Left forelimb (tissue), 1 donor: ENCODE data around the gene MPHOSPH8.
"Not testable (repeated sequence)": the region's sequence is repeated elsewhere in the genome, so short reads cannot be mapped to it uniquely, and the experiment has no call there.

Experiments used
- DNase-seq: peaks from one replicate; pipeline ENCODE4 v3.0.0-alpha.2; 2018; ENCODE audit warnings: low spot score

The MPHOSPH8 gene

GRCh38 chr13:19634256-19634740 lies 839 bp downstream of the MPHOSPH8 start:
- no peak for DNase-seq

DNA sequence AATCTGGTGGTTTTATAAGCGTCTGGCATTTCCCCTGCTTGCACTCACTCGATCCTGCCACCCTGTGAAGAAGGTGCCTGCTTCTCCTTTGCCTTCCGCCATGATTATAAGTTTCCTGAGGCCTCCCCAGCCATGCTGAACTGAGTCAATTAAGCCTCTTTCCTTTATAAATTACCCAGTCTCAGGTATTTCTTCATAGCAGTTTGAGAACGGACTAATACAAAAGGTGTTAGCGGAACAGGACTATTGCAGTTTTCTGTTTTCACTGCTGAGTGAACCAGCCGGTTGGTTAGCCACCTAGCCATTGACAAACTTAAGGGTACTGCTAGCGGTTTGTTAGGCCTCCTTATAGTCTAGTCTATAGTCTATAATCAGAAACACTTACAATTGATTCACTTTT lies 2.5 kb downstream of the MPHOSPH8 start:
- not testable (repeated sequence) for DNase-seq

DNA sequence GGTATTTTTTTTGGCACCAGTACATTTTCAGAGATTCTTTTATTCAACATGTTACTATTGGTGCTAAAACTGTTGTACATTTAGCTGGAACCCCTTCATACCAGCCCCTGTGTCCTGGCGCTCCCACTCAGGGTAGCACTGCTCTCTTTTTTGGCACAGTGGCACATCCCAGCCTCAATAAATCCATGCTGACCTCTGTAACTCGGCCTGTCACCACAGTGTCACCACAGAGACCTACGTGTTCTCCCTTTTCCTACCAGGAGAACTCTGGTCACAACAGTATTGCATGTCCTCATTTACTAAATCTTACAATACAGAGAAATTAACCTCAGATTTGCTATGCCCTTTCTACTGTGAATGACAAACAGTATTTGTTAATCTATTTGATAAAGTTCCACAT lies 10.2 kb downstream of the MPHOSPH8 start:
- no peak for DNase-seq

DNA sequence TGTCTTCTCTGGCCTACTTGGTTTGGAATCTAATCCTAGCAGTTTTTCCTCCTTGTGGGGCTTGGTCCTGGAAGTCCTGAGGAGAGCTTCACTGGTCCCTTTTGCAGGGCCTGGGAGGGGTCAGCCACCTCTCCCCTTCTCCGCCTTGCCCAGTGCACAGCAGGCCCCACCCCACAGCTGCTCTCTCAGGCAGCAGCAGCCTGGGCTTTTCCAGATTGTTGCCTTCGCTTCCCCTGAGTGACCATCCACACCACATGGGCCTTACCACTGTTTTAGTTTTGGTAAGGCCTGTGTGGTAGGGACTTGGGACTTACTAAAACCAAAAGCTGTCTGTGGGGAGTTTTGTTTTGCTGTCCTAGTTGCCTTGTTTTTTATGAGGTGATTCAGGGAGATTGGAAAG lies 11.5 kb downstream of the MPHOSPH8 start:
- no peak for DNase-seq

- no peak for DNase-seq
These were observed 12.6 kb downstream of the MPHOSPH8 start for GRCh38 chr13:19646063-19646462.

- DNase-seq = no peak
These were observed 17.3 kb downstream of the MPHOSPH8 start for GRCh38 chr13:19650742-19651141.

GRCh38 chr13:19657872-19658591 lies 24.6 kb downstream of the MPHOSPH8 start:
- DNase-seq = no peak

- DNase-seq = no peak
These were observed 25.4 kb downstream of the MPHOSPH8 start for GRCh38 chr13:19658831-19659230.

DNA sequence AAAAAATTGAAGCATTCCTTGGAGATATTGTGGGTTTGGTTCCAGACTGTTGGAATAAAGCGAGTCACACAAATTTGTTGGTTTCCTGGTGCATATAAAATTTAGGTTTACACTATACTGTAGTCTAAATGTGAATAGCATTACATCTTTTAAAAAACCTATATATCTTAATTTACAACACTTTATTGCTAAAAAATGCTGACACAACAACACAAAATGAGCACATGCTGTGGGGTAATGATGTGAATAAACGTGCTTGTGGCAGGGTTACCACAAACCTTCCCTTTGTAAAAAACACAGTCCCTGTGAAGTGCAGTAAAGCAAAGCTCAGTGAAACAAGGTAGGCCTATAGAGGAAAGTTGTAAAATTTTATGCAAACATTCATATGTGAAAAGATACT lies 27.7 kb downstream of the MPHOSPH8 start:
- DNase-seq = no peak

GRCh38 chr13:19661561-19661960 lies 28.1 kb downstream of the MPHOSPH8 start:
- no peak for DNase-seq

DNA sequence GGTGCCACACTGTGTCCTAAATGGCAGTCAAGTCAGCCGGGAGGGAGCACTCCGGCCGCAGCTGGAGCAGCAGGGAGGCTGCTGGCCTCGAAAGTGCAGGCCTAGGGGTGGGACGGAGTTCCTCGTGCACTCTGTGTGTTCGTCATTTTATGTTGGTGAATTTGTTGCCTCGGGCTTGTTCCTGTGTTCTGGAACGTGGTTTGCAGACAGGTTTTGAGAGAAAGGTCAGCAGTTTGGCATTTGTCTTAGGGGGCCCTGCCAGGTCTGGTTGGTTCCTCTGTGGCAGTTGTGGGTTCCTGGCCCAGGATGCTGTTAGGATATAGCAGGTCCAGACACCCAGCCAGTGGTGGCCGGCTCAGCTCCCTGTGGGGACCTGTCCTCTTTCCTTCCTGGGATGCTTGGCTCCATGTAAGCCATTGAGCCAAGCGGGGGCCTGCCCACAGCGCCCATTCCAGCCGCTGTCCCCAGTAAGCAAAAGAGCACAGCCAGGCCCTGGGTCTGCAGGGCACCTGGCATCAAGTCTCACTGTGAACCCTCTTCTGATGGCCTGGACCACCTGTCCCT lies 30.0 kb downstream of the MPHOSPH8 start:
- no peak for DNase-seq

GRCh38 chr13:19664481-19665230 lies 31.2 kb downstream of the MPHOSPH8 start:
- no peak for DNase-seq

DNA sequence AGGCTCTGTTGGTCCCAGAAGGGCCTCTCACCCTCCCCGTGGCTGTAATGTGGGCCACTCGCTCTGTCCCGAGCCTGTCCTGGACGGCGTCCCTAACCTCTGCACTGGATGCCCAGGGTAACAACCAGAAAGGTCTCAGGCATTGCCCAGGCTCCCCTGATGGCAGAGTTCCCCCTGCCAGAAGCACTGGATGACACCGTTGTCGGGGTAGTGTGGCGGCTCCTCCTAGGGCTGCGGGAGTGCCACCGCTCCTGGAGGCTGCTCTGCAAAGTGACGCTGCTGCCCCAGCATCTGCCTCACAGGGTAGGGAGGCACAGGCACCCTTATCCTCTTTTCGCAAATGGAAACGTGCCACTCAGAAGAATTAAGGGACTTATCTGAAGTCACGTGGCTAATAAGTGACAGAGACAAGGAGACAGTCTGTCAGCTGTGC lies 32.0 kb downstream of the MPHOSPH8 start:
- no peak for DNase-seq

DNA sequence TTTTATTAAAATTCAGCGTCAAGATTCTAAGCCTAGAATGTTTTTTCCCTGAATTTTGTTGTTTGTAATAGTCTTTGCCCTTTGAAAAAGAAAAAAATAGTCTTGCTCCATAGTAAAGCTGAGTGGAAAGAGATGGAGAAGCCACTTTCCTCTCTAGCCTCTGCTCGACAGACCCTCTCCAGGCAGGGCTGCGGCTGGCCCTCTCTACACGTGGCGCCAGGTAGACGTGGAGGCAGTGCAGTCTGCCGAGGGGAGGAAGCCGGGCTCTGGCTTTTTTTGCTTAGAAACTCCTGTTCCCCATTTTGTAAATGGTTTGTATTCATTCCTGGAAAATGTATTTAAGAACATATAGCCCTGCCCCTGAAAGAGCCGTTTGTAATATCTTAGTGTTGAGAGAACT lies 35.3 kb downstream of the MPHOSPH8 start:
- DNase-seq = no peak

- no peak for DNase-seq
These were observed 36.7 kb downstream of the MPHOSPH8 start for GRCh38 chr13:19670147-19670546.

- no peak for DNase-seq
These were observed 39.5 kb downstream of the MPHOSPH8 start for GRCh38 chr13:19672990-19673389.

DNA sequence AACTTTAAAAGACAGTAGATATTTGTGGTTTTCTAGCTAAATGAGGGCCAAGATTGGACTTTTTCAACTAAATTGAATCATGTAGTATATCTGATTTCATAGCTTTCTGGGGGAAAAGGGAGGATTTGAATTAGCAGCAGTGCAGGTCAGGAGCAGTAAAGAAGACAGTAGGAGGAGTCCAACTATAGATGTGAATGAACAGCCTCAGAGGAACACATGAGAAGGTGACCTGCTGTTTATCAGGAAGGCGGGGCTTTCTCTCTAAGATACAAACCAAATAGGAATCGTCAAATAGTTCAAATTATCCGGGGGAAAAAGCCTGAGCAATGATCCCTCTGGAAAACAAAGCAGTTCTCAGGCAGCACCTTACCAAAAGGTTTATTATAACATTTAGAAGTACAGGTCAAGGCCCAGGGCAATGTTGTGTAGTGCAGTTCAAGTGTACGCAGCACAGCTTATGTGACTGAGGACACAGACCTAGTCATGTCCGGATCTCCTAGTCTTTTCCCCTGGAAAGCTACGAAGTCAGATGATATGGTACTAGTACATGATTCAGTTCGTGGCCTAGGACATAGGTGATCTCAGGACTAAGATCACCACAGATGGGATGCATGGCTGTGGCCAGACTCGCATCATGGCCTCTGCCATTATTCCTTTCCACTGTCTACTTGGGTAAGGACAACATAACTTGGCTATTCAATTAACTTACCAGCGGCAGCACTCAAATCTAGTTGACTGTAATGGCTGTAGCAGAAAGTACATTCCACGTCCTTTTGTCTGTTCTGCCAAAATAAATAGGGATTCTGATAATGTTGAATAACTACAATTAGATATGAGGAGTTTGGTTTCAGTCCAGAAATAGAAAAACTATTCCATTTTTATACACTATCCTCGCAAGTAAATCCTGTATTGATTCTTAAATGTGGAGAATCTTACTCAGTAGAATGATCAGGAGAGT lies 40.3 kb downstream of the MPHOSPH8 start:
- no peak for DNase-seq

DNA sequence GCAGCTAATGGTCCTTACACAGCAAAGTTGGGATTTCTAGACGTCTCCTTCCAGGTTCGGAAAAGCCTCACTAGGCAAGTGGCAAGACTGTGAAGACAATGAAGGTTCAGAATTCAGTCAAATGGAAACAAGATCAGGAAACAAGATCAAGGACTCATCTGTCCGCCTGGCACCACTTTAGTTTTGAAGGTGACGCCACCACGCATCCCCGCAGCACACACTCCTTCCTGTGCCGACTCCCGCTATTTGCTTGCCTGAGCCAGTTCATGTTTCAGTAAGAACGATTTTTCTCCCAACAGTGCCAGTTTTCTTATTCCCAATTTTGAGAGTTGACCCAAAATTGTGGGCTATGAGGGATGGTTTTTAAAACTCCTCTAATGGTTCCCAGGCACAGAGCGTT lies 41.4 kb downstream of the MPHOSPH8 start:
- DNase-seq = no peak

- DNase-seq = no peak
These were observed 42.7 kb downstream of the MPHOSPH8 start for GRCh38 chr13:19676168-19676567.

DNA sequence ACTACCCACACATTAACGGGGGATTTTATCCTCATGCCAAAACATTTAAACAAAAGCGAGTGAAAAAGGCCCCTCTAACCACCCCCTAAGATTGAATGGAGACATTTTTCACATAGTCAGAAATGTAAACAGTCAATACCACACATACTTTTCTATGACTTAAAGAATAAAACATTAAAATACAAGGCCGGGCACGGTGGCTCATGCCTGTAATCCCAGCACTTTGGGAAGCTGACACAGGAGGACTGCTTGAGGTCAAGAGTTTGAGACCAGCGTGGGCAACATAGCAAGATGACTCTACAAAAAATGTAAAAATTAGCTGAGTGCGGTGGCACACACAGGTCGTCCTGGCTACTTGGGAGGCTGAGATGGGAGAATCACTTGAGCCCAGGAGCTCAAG lies 47.3 kb downstream of the MPHOSPH8 start:
- no peak for DNase-seq

- no peak for DNase-seq
These were observed 48.1 kb downstream of the MPHOSPH8 start for GRCh38 chr13:19681517-19681916.

- no peak for DNase-seq
These were observed 51.6 kb downstream of the MPHOSPH8 start for GRCh38 chr13:19685034-19685433.
